ENCODE measurements around the gene BCAS1.

GRCh38 chr20:54115172-54115854, 44.9 kb upstream of the BCAS1 start:
- TF ChIP-seq CTCF (IDR thresholded peaks at IDR 0.05) (no peak), POLR2AphosphoS5 (IDR thresholded peaks at IDR 0.05) (no peak)
